NCI-H146 treated with DMSO at 0.1 percent for 48 hours (cell line): Measurements from ENCODE around the gene IL5.
"Not testable (repeated sequence)": the region's sequence is repeated elsewhere in the genome, so short reads cannot be mapped to it uniquely, and the experiment has no call there.

ENCODE experiments used
- DNase-seq: peaks from one replicate; lab custom pipeline; 2025; ENCODE audit not compliant: unreplicated experiment; lab: John Stamatoyannopoulos, UW

Gene IL5

DNA sequence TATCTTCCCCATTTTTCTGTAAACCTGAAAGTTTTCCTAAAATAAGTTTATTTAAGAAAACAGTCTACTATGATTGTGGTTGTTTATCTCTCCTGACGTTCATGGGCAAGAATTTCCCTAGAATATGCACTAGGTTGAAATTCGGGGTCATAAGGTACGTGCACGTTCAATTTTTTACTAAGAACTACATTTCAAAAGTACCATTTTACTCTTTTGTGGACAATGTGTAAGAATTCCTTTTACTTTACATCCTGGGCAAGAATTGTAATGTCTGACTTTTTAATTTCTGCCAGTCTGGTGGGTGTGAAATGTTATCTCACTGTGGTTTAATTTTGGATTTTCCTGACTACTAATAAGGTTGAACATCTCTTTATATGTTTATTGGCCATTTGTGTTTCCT is 12.4 kb downstream of the IL5 start:
- no peak for DNase-seq

GRCh38 chr5:132528866-132529634 is 14.3 kb downstream of the IL5 start:
- no peak for DNase-seq

DNA sequence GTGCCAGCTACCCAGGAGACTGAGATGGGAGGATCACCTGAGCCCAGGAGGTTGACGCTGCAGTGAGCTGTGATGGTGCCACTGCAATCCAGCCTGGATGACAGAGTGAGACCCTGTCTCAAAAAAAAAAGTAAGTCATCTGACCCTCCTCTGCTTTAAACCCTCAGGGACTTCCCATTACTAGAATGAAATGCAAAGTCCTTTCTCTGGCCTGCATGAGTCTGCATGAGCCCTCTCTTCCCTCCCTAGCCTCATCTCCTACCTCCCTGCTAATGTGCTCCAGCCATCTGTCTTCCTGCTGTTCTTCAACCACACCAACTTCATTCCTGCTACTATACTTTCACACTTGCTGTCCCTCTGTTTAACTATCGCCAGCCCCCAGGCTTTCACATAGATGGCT is 15.3 kb downstream of the IL5 start:
- DNase-seq: no peak

GRCh38 chr5:132526974-132527564 is 16.3 kb downstream of the IL5 start:
- DNase-seq: no peak

DNA sequence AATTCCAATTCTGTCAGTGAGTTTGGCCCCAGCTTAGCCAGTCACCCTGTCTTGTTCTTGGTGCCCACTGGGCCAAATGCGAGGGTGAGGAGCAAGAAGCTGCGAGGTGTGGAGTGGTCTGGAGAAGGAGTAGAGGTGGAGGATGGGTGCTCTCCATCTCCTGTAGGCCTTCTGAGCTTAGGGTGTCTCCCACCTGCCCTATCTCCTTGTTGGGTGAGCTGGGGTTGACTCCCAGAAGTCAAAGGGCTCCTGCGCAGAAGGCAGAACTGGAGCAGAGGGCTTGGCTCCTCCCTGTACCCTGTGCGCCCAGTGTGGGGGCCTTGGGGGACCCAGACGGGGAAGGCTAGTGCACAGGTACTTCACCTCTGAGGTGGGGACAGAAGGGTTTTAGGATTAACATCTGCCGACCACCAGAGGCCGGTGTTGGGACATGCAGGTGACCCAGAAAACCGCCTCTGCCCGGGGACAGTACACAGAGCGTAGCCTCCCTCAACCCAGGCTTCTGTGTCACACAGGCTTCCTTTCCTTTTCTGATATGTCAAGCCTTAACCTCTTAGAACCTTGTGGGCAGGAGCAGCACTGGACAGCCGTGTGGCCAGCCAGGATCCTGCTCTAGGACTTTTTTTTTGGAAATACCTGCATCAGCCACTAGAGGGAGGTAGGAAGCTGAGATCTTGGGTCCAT is 16.9 kb downstream of the IL5 start:
- DNase-seq: peak; percentile 25

DNA sequence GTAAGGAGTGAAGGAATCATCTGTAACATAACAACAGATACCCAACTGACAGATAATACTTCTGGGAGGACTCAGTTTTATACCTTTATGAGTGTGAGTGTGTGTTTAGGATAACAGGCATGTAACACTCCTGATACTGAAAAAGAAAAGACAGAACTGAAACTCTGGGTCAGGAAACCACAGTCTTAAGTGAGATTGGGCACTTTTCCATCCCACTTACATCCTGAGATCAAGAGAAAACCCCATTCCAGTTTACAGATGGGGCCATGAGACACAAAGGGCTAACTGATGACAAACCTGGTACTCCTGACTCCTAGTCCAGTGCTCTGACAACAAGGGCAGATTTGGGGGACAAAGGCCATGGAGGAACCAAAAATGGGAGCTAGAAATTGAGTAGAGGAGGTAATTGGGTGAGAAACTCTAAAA is 18.0 kb downstream of the IL5 start:
- DNase-seq: no peak

DNA sequence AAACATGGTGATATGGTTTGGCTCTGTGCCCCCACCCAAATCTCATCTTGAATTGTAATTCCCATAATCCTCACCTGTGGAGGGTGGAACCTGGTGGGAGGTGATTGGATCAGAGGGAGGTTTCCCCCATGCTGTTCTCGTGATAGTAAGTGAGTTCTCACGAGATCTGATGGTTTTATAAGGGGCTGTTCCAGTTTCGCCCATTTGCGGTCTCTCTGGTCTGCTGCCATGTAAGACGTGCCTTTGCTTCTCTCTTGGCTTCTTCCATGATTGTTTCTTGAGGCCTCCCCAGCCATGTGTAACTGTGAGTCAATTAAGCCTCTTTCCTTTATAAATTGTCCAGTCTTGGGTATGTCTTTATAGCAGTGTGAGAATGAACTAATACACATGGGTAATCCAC is 18.4 kb downstream of the IL5 start:
- not testable (repeated sequence) for DNase-seq

DNA sequence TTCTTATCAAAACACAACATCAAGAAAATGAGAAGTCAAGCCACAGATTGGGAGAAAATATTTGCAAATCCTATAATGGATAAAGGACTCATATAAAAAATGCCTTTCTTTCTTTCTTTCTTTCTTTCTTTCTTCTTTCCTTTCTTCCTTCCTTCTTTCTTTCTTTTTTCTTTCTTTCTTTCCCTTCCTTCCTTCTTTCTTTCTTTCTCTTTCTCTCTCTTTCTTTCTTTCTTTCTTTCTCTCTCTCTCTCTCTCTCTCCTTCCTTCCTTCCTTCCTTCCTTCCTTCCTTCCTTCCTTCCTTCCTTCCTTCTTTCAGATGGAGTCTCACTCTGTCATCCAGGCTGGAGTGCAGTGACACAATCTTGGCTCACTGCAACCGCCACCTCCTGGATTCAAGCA is 21.3 kb downstream of the IL5 start:
- not testable (repeated sequence) for DNase-seq

- DNase-seq: not testable (repeated sequence)
These were observed 29.5 kb downstream of the IL5 start for GRCh38 chr5:132513618-132514336.

DNA sequence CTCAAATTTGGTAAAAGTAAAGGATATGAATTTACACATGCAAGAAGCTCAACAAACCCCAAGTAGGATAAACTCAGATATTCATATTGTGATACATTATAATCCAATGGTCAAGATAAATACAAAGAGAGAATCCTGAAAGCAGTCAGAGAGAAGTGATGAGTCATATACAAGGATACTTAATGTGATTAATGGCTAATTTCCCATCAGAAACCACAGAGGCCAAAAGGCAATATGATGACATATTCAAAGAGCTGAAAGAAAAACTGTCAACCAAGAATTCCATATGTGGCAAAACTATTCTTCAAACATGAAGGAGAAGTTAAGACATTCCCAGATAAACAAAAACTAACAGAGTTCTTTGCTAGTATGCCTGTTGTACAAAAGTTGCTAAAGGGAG is 33.2 kb downstream of the IL5 start:
- DNase-seq: no peak

GRCh38 chr5:132506094-132506692 is 37.1 kb downstream of the IL5 start:
- DNase-seq: no peak

- no peak for DNase-seq
These were observed 37.7 kb downstream of the IL5 start for GRCh38 chr5:132505641-132506040.

- DNase-seq: no peak
These were observed 38.6 kb downstream of the IL5 start for GRCh38 chr5:132504746-132505145.

DNA sequence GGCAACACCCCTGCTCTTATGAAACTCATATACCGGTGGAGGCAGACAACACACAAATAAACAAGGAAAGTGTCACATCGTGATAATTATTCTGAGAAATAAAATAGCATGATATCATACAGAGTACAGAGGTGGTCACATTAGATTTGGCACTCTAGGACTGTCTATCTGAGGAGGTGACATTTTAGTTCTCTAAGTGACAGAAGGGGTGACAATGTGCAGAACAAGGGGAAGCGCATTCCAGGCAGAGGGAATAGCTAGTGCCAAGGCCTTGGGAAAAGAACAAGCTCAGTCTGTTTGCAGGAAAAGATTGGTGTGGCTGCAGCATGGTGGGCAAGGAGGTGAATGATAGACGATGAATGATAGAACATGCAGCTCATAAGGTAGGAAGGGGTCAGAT is 40.1 kb downstream of the IL5 start:
- DNase-seq: no peak

DNA sequence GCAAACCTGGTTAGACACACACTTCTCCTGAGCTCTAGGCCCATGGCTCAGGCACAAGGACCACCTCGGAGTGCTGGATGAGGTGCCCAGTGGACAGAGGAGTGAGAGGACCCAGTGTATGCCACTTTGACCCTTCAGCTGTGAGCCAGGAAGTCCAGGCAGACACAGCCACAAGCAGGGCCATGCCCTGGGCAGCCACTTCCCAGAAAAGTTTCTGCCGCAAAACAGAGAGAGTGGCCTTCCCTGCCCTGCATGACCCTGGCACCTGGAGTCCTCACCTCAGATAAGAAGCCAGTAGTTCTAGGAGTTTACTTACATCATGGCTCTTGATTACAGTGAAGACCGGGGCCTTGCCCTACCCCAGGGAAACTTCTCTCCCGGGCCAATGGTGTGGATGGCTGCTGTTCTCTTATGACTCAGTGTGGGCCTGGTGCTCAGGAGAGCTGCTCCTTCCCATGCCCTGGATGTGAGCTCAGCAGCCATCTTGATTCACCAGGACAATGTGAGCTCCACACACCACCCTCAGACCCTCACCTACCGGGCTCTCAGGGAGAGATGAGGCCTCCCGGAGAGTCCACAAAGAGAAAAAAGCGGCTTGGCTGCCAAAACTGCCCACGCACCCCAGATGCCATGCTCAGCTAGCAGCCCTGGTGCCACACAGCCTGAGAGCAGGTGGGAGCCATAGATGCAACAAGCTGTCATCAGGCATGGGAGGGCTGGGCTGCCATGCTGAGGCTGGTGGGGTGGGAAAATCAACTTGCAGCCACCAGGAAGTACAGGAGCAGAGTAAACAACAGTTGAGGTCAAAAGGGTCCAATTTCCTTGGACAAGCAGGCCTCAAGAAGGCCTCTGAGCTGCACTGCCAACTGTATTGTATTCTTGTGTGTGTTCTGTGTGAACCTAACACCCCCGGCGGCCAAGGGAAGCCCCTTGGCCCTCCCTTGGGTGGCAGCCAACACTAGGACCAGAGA is 41.1 kb downstream of the IL5 start:
- DNase-seq: no peak

DNA sequence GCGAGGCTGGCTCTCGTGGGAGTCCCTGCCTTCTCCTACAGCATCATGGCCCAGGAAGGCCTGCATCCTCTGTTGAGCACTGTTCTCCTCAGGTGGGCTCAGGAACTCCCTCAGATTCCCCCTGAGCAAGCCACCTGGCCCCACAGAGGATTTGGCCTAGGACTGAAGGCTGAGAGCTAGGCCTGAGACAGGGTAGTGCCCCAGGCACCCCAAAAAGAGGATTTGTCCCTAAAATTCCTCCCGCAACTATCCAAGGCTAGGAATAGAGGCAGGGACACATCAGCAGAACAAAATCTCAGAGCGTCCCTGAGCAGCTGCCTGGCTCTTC is 41.7 kb downstream of the IL5 start:
- DNase-seq: no peak

- no peak for DNase-seq
These were observed 42.2 kb downstream of the IL5 start for GRCh38 chr5:132500931-132501628.

DNA sequence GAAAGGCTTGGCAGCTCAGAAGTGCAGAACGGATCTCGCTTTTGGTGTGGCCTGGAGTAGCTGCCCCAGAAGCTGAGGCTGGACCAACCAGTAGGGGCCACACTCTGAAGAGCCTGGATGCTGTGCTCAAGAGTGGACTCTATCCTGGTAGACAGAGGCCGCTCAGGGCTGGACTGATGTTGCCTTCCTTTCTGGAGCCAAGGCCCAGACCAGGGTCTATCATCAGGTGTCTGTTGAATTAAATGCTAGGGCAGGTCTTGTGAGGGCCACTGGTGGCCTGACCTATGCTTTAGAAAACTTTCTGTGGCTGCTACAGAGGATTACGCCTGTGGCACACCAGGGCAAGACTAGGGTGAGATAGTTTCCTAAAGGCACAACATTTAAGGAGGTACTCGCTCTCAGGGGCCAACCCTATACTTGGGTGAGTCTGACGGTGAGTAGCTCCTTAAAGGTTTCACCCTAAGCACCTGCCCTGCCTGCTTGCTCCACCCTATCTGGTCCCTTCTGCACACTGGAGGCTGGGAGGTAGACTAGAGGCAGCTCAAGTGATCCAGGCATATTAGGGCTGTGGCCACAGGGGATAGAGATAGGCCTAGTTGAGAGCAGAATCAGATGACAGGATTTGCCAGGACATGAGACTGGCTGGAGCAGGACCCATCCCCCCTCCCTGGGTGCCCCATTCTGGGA is 42.9 kb downstream of the IL5 start:
- no peak for DNase-seq
